NCI-H1105 treated with DMSO at 0.1 percent for 48 hours (cell line): Measurements from ENCODE around the gene CAMK1G.
A peak's percentile ranks its signal among the peaks of the same experiment; 100 is the strongest.

ENCODE experiments used
- DNase-seq: peaks from one replicate; lab custom pipeline; 2025; lab: John Stamatoyannopoulos, UW

CAMK1G gene

GRCh38 chr1:209565759-209566678, 17.5 kb upstream of the CAMK1G start:
- DNase-seq: peak; percentile 87

DNA sequence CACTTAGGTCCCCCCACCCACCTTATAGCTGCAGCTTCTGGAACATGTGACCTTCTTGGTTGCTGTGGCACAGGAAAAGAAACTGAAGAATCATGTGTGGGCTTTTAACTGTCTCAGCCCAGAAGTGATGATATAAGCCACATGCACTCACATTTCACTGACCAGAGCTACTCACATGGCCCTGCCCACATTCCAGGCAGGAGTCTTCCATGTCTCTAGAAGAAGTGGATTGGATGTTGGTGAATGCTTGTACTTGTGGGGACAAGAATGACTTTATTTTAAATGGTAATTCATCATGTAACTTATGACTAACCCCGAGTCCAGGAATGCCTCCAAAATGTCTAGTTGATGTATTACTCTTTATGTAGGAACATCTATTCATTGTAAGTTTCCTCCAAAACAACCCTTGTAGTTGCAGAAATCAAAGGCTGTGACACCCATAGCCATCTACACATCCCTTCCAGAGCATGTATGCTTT, 15.8 kb upstream of the CAMK1G start:
- DNase-seq: no peak

DNA sequence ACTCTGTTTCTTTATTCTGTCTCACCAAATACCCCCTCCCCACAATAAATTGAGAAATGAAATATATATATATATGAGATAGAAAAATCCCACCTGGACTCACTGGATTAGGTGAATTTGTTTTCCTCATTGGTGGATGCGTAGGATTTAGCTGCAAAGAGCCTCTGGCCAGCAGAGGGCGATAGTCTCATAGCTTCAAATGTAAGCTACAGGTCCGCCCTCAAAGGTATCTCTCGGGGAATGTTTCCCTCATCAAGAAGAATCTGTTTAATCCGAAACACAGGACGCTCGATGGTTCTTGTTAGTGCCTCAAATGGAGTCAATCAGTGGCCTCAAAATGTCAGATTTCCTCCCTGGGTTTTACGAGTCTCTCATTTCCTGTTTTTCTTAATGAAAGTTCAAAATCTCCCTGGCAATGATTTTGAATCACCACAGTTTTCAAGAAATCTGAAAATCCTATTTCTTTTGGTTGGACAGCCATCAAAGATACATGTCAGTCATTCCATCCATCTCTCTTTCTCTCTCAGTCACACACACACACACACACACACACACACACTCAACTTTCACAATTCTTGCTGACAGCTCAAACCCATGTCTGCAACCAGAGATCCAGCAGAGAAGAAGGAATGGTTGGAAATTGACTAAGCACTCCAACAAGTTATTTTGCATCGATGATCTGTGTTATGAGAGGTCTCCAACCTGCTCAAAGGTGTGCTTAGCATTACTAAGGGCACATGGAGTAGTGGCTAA, 13.9 kb upstream of the CAMK1G start:
- DNase-seq: peak; percentile 76

- no peak for DNase-seq
Observed at GRCh38 chr1:209570743-209571142, 12.8 kb upstream of the CAMK1G start.

DNA sequence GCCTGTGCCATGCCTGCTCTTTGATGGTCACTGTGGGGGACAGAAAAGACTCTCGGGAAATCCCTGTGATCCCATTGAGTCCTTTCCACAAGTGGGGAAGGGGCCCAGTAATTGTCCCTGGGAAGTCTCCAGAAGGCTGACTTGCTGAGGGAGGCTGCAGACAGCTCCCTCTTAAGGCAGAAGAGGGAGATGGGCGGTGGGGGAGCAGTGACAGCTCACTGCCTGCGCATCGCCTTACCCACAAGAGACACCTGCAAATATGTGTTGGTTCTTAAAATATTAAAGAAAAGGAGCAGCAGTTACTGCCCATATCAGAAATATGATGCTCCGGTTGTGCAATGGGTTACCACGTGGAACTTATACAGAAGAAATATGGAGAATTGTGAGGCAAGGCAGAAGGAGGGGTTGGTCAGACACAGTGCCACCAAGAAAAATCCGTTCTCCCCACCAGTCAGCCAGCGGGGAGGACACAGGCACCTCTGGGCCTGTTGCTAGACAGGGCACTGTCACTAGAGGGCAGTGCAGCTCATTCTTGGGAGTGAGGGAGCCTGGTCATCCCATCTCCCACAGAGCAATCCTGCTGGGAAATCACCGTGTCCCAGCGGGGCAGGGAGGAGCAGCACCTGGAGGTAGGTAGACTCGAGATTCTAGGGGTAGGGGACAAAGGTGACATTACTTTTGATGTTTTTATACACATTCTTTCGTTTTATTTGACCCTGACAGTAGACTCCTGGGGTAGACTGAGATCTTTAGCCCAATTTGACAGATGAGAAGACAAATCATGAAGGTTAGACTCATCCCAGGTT, 6.9 kb upstream of the CAMK1G start:
- DNase-seq: peak; percentile 37

GRCh38 chr1:209577346-209577745, 6.2 kb upstream of the CAMK1G start:
- DNase-seq: no peak

DNA sequence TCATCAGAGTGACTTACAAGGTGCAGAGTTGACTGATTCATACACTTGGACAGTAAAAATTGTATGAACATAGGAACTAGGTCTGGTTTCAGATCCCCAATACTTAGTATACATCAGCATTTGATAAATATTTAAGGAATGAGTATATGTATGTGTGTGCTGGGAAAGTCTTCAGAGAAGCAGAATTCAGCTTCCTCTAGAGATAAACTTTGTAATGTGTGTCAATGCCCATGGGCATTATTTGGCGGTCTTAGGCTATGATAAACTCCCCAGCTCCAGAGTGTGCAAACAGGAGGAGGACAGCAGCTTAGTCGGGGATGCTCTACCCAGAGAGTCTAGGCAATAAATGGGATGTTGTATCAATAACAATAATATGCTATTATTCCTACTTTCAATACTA, 2.9 kb upstream of the CAMK1G start:
- no peak for DNase-seq

- DNase-seq: no peak
Observed at GRCh38 chr1:209584231-209584672, 738 bp downstream of the CAMK1G start.

- DNase-seq: no peak
Observed at GRCh38 chr1:209585197-209585596, 1.7 kb downstream of the CAMK1G start.

GRCh38 chr1:209585672-209586071, 2.2 kb downstream of the CAMK1G start:
- peak; percentile 71 for DNase-seq

GRCh38 chr1:209586221-209586740, 2.8 kb downstream of the CAMK1G start:
- DNase-seq: no peak

- DNase-seq: no peak
Observed at GRCh38 chr1:209587789-209588188, 4.3 kb downstream of the CAMK1G start.

DNA sequence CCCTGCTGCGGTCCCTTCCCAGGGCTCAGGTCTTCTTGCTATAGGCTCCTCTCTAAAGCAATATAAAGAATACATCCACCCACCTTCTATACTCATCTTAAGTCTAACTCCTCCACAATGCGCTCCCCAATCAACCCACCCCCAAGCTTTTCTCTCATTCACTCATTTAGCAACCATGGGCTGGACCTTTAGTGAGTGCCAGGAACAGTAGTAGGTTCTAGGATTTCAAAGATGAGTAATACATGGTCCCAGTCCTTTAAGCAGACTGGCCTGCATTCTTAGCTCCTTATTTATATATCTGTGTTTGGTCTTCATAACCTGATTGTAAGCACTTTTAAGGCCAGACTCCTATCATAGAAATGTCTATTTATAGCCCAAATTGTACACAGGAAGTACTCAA, 5.9 kb downstream of the CAMK1G start:
- no peak for DNase-seq

GRCh38 chr1:209589863-209590262, 6.3 kb downstream of the CAMK1G start:
- DNase-seq: no peak

- DNase-seq: peak; percentile 8
Observed at GRCh38 chr1:209590405-209590804, 6.9 kb downstream of the CAMK1G start.

GRCh38 chr1:209593747-209594146, 10.2 kb downstream of the CAMK1G start:
- no peak for DNase-seq

GRCh38 chr1:209594440-209594839, 10.9 kb downstream of the CAMK1G start:
- no peak for DNase-seq

DNA sequence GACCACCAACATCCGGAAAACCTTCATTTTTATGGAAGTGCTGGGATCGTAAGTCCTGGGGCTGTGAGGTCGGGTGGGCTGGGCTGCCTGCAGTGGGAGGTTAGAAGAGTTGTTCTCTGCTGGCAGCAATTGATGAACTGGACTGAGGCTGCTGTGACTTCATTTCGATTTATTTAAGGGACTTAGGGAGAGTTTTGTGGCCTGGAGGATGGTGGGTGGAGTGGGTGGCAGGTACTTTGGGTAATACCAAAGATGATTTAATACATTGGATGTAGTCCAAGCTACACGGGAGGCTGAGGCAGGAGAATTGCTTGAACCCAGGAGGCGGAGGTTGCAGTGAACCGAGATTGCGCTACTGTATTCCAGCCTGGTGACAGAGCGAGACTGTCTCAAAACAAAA, 11.5 kb downstream of the CAMK1G start:
- DNase-seq: no peak

- no peak for DNase-seq
Observed at GRCh38 chr1:209595599-209596285, 12.2 kb downstream of the CAMK1G start.

GRCh38 chr1:209597499-209597898, 14.0 kb downstream of the CAMK1G start:
- no peak for DNase-seq

- DNase-seq: no peak
Observed at GRCh38 chr1:209598227-209598626, 14.7 kb downstream of the CAMK1G start.
